ENCODE results near the gene DVL3.
A peak's percentile ranks its signal among the peaks of the same experiment; 100 is the strongest.
"Not testable (repeated sequence)": the region's sequence is repeated elsewhere in the genome, so short reads cannot be mapped to it uniquely, and the experiment has no call there.

DVL3 gene

DNA sequence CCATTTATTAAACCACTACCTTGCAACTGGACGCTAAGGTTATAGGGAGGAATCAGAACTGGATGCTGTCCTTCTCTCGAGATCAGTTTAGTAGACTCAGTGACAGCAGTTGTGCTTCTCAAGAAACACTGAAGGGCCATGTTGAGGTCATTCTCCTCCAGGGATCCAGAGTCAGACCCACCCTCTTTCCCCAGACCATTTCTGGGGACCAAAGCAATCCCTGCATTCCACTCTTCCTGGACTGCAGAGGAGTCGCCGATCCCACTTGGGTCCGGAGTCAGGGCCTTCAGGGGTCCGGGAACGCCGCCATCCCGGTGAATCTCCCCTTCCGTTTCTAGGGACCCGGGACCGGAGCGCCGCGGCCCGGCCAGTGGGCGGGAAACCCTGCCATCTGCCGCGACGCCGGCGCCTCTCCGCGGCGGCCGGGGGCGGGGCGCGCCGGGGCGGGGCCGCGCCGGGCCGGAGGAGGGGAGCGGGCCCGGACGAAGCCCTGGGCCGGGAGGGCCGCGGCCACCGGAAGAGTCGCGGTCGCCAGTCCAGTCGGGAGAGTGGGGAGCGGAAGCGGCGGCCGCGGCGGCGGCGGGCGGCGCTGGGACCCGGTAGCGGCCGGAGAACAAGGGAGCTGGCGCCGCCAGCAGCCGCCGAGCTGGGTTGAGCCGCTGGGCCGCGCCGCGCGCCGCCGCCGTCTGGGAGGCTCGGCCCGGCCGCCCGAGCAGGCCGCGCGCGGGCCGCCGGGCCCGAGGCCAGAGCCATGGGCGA lies at the start of gene DVL3:
DVL3 (plus strand) TSS at position 493 of the 759 bp plus-strand sequence; CDS start at position 752, 259 bp downstream.
- DNase-seq (ENCODE audit: low spot score) = peak; percentile 81

DNA sequence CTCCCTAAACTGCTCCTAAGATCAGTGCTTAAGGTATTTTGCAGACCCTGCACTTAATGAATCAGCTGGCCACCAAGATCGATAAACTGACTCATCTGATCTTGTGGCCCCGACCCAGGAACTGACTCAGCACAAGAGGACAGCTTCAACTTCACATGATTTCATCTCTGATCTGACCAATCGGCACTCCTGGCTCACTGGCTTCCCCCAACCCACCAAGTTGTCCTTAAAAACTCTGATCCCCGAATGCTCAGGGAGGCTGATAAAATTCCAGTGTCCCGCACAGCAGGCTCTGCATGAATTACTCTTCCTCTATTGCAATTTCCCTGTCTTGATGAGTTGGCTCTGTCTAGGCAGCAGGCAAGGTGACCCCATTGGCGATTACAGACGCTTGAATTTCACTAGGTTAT lies 44.9 kb upstream of the DVL3 start:
- peak; percentile 34 for DNase-seq (ENCODE audit: low spot score)

DNA sequence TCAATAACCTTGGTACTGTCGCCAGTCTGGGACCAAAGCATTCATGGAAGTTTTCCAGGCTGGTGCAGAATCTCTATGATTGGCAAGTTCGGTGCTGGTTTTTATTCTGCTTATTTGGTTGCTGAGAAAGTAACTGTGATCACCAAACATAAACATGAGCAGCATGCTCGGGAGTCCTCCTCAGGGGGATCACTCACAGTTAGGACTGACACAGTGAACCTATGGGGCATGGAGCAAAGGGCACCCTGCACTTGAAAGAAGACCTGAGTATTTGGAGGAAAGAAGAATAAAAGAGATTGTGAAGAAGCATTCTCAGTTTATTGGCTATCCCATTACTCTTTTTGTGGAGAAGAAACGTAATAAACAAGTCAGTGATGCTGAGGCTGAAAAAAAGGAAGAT lies 39.2 kb upstream of the DVL3 start:
- DNase-seq (ENCODE audit: low spot score) = no peak

DNA sequence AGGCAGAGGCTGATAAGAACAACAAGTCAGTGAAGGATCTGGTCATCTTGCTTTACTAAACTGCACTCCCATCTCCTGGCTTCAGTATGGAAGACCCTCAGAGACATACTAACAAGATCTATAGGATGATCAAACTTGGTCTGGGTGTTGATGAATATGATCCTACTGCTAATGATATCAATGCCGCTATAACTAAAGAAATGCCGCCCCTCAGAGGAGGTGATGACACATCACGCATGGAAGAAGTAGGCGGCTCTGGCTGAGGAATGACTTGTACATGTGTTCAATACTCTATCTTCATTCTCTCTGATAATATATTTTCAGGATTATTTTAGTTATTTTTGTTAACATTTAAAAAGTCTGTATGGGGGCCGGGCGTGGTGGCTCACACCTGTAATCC lies 37.5 kb upstream of the DVL3 start:
- no peak for DNase-seq (ENCODE audit: low spot score)

DNA sequence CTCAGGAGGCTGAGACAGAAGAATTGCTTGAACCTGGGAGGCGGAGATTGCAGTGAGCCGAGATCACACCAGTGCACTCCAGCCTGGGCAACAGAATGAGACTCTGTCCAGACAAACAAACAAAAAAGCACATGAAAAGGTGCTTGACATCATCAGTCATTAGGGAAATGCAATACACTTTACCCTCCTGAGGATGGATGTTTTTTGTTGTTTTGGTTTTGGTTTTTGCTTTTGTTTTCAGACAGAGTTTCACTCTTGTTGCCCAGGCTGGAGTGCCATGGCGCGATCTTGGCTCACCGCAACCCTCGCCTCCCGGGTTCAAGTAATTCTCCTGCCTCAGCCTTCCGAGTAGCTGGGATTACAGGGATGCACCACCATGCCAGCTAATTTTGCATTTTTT lies 34.1 kb upstream of the DVL3 start:
- not testable (repeated sequence) for DNase-seq (ENCODE audit: low spot score)

DNA sequence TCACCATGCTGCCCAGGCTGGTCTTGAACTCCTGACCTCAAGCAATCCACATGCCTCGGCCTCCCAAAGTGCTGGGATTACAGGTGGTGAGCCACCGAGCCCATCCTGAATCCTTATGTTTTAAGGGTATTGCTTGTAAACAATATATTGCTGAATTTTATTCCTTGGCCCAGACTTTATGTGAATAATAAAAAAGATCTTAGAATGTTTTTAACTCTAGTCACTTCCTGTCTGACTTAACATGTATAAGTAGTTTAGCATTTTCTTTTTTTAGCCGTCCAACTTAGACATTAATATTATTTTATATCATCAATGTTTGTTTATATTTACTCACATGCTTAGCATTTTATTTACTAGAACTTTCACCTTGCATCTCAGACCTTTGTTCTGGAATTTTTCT lies 29.2 kb upstream of the DVL3 start:
- no peak for DNase-seq (ENCODE audit: low spot score)

DNA sequence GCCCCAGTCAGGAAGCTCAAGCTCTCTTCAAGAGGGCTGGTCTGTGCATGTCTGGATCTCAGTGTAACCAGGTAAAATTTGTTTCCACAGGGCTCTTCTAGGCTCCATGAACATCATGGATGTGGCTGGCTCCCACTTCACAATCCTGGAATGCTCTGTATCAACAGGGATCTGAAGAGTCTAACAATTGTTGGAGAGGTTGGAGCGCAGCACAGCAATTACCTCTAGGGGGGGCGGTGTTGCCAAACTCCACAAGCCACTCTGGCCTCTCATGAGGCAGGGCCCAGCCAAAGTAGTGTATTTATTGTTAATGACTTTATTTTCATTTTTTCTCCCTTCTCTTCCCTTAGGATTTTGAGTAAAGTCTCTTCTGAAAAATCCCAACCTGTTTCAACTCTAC lies 26.2 kb upstream of the DVL3 start:
- peak; percentile 51 for DNase-seq (ENCODE audit: low spot score)

DNA sequence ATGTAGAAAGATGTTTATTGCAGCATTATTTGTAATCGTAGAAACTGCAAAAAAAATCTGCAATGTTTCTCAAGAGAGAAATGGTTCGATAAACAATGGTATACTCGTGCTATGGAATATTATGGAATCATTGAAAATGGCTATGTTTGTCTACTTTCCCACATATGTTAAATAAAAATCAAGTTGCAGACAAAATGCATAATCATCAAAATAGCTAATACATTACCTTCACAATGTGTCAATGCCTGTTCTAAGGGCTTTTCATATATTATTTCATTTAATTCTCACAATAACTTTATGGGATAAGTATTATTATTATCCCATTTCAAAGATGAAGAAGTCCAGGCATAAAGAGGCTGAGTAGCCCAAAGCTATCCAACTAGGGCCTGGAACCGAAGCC lies 22.2 kb upstream of the DVL3 start:
- DNase-seq (ENCODE audit: low spot score) = no peak

DNA sequence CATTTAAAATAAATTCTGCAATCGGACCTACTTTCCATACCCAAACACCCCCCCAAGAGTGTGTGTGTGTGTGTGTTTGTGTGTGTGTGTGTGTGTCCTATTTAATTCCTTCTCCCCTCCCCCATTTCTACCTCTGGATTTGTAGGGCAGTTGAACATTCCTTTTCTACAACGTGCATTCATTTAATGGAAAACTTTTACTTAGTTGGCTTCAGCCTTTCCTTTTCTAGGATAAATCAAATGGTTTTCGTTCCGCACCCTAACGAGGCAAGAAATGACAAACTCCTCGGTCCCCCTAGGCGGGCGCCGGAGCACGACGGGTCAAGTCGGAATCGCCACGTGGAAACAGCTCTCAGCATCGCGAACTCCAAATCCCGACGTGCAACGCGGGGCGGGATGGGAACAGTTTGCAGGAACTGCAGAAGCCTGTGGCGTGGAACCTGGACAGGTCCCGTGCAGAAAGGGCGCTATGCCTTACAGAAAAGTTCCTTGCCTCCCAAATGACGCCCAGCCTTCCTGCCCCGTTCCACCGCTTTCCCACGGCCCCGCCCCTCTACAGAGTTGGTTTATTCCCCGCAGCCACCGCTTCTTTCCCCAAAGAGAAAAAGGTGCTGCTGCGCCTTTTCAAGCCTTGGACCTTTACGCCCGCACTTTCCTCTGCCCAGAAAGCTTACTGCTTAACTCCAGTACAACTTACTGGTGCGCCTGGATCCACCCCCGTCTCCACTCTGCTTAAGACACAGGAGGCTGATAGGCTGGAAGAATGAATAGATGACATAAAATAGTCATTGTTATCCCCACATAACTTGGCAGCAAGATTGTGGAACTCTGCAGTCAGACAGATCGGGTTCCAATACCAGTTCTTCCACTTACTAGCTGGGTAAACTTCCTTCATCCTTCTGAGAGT lies 21.1 kb upstream of the DVL3 start:
- DNase-seq (ENCODE audit: low spot score) = peak; percentile 93

DNA sequence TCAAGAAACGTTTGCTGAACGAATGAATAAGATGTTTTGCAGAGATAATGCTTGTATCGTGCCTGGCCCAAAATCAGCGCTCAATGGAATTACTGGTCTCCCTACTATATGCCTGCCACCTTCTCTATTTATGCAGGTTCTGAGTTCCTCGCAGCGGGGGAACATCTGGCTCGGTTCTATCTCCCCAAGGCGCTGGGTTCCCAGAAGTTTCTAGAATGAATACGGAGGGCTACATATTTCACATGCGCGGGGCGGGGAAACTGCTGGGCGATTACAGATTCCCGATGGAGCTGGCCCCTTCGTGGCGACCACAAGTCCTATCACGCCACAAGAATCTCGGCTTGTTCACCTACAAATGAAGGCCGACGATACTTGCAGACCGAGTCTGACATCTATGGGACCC lies 20.4 kb upstream of the DVL3 start:
- DNase-seq (ENCODE audit: low spot score) = no peak

DNA sequence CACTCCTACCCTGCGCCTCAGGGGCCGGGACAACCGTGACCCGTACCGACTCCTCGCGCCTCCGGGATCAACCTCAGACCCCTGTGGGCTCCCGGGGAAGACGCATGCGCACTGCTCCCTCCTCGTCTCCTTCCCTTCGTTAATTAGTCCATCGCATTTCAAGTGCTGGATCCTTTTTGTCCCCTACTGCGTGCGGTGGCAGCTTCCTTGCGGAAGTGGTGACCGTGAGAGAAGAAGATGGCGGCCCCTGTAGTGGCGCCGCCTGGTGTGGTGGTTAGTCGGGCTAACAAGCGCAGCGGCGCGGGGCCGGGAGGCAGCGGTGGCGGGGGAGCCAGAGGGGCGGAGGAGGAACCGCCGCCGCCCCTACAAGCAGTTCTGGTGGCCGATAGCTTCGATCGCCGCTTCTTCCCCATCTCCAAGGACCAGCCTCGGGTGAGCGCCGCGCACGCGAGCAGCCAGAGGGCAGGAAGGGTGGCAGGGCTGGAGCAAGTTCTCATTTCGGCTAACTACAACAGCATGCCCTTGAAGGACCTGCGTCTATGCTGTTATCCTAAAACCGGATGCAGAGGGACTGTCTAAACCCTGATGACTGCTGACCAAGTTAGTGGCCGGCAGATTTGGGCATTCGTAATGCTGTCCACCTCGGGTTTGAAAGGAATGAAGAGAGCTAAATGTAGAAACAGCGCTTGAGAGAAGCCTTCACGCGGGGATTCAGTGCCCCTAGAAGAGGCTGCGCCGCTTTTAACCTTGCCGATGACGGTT lies 19.8 kb upstream of the DVL3 start, which contains the start of gene EIF2B5:
EIF2B5 (plus strand) TSS at position 210 of the 762 bp plus-strand sequence; CDS start at position 238, 28 bp downstream.
- peak; percentile 96 for DNase-seq (ENCODE audit: low spot score)

DNA sequence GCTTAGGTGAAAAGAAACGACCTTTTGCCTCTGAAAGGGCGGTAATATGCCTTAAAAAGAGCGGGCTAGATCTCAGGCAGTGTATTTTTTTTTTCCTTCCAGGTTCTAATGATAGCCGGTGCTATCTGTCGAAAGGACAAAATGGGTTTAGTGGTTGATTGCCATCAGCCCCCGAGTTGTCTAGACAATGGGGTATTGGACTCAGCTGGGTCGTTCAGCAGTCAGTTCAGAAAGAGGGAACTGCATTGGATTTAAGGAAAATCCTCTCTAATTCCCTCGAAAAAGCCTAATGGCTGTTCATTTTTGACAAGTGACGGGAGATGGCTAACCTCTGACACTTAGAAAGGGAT lies 19.3 kb upstream of the DVL3 start:
- no peak for DNase-seq (ENCODE audit: low spot score)

DNA sequence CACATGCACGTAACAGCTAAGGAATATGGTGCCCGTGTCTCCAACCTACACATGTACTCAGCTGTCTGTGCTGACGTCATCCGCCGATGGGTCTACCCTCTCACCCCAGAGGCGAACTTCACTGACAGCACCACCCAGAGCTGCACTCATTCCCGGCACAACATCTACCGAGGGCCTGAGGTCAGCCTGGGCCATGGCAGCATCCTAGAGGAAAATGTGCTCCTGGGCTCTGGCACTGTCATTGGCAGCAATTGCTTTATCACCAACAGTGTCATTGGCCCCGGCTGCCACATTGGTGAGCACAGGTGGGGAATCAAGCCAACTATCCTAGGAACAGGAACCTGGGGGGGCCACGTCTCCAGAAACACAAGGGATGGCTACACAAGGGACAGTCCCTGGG lies 14.7 kb upstream of the DVL3 start:
- no peak for DNase-seq (ENCODE audit: low spot score)

DNA sequence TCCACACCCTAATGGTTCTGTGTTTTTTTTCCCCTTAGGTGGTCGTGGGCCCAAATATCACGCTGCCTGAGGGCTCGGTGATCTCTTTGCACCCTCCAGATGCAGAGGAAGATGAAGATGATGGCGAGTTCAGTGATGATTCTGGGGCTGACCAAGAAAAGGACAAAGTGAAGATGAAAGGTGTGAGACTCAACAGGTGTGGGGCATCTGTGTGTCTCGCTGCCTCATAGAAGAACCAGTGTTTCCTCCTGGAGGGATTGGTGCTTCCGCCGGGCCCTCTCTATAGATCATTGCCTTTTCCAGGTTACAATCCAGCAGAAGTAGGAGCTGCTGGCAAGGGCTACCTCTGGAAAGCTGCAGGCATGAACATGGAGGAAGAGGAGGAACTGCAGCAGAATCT lies 13.0 kb upstream of the DVL3 start:
- DNase-seq (ENCODE audit: low spot score) = no peak

DNA sequence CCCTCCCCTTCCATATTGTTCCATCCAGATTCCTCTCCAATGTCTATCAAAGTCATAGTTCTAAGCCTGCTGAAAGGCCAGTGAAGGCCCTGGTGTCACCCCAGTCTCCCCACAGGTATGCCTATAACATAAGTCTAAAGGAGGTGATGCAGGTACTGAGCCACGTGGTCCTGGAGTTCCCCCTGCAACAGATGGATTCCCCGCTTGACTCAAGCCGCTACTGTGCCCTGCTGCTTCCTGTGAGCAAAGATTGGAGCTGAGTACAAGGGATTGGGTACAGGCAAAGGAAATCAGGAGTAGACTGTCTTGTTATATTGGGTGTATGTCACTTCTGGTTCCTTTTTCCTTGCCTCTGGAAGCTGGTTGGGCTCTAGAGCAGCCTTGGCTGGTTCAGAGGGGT lies 11.8 kb upstream of the DVL3 start:
- DNase-seq (ENCODE audit: low spot score) = no peak

DNA sequence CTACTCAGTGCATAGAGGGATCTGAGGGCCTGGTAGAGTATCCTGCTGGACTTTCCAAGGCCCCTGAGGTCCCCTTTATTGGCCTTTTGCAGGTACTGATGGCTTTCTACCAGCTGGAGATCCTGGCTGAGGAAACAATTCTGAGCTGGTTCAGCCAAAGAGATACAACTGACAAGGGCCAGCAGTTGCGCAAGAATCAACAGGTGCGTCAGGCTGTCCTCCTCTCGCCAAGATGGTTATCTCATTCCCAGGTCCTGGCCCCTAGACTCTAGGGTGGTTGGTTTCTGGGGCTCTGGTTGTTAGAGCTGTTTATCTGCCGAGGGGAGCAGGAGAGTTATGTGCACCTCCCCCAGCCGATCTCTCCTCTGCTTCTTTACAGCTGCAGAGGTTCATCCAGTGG lies 10.7 kb upstream of the DVL3 start:
- DNase-seq (ENCODE audit: low spot score) = no peak

DNA sequence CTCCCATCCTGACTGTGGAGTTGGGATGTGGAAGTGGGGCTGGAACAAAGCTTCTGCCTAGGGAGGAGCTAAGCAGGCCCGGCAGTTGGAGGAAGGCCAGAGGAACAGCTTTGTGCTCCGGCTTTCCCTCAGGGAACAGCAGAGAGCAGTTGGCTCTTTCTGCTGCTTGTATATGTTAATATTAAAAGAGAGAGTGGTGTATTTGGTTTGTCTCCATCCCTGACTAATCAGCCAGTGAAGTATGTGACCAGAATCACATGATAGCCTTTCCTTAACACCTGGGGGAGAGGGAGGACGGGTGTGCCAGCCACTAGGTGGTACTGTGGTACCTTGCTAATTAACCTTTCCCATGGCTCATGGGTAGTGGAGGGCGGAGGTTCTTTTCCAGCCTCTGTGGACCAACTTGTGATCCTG lies 10.1 kb upstream of the DVL3 start:
- DNase-seq (ENCODE audit: low spot score) = peak; percentile 78

DNA sequence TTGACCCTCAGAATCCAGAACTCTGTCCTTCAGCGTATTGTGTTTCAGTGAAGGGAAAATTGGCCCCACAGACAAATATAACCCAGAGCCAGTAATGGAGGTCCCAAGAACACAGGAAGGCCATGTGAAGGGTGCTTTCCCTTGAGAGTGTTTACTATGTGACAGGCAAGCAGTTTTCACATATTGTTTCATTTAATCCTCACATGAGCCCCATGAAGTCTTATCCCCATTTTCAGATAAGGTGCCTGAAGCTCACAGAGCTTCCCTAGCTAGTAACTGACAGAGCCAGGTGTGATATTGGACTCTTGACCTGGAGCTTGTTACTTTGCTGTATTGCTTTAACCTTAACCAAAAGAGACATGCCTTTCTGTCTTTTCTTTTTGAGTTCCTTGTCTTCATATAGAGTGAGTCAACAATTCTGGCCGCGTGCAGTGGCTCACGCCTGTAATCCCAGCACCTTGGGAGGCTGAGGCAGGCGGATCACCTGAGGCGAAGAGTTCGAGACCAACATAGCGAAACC lies 9.4 kb upstream of the DVL3 start:
- DNase-seq (ENCODE audit: low spot score) = no peak

DNA sequence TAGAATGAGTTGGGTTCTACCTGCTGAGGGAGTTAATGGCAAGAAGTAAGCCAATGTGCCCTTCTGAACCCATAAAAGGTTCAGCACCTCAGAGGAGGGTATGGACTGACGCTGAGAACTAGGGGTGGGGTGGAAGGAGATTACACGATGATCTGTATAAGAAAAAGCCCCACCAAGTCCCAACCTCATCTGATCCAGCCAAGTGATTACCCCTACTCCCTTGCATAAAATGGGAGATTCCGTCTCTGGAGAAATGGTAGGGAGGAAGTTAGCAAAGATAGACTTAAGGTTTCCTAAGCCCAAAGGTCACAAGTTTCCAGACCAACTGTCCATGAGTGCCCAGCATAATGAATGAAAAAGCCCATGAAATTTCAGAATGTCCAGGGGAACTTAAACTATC lies 7.1 kb upstream of the DVL3 start:
- no peak for DNase-seq (ENCODE audit: low spot score)

DNA sequence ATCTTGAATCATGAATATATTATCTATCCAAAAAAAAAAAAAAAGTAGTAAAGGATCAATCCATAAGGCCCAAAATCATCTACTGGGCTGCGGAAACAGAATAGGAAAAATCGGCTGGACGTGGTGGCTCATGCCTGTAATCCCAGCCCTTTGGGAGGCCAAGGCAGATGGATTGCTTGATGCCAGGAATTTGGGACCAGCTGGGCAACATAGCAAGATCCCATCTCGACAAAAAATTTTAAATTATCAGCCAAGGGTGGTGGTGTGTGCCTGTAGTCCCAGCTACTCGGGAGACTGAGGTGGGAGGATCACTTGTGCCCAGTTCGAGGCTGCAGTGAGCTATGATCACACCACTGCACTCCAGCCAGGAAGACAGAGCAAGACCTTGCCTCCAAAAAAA lies 6.1 kb upstream of the DVL3 start:
- DNase-seq (ENCODE audit: low spot score) = no peak

DNA sequence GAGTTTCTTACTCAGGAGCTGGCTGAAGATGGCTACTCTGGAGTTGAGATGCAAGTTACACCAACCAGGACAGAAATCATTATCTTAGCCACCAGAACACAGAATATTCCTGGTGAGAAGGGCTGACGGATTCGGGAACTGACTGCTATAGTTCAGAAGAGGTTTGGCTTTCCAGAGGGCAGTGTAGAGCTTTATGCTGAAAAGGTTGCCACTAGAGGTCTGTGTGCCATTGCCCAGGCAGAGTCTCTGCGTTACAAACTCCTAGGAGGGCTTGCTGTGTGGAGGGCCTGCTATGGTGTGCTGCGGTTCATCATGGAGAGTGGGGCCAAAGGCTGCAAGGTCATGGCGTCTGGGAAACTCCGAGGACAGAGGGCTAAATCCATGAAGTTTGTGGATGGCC lies 5.4 kb upstream of the DVL3 start:
- DNase-seq (ENCODE audit: low spot score) = not testable (repeated sequence)
